ENCODE results near the gene ZNF496. TPM values are rescaled to one million over a fixed set of nuclear protein-coding genes. Genes with fewer than 3 reads are reported as not detected.

The ZNF496 gene
- total and polyA plus RNA-seq, 9 of the 15 experiments (the other 6 are each of a cell fraction or from before 2014, with no cell fraction given): 4.3 to 54.0 (median 31.3) TPM

DNA sequence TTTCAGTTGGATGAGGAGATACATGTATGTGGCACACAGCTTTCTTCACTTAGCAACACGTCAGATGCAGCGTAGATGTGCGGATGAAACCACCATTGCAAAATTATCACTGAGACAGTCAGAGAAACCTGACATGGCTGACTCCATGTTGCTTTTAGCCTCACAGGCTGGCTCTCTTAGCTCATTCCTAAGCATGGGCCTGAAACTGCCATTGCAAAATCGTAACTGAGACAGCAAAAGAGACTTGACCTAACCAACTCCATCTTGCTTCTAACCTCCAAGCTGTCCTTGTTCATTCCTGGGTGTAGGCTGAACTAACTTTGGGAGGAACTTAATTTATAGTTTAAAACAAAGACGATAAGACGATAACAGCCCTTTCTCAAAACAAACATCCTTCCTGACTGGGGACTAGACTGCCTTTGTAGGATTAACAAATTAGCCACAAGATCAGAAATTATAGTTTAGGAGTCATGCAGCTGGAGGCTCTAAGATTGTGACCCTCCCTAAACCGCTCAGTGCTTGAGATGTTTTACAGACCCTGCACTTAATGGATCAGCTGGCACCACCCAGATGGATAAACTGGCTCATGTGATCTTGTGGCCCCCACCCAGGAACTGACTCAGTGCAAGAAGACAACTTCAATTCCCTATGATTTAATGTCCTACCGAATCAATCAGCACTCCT, 43.1 kb upstream of the ZNF496 start (continued):
- TF ChIP-seq, protein P1, sequence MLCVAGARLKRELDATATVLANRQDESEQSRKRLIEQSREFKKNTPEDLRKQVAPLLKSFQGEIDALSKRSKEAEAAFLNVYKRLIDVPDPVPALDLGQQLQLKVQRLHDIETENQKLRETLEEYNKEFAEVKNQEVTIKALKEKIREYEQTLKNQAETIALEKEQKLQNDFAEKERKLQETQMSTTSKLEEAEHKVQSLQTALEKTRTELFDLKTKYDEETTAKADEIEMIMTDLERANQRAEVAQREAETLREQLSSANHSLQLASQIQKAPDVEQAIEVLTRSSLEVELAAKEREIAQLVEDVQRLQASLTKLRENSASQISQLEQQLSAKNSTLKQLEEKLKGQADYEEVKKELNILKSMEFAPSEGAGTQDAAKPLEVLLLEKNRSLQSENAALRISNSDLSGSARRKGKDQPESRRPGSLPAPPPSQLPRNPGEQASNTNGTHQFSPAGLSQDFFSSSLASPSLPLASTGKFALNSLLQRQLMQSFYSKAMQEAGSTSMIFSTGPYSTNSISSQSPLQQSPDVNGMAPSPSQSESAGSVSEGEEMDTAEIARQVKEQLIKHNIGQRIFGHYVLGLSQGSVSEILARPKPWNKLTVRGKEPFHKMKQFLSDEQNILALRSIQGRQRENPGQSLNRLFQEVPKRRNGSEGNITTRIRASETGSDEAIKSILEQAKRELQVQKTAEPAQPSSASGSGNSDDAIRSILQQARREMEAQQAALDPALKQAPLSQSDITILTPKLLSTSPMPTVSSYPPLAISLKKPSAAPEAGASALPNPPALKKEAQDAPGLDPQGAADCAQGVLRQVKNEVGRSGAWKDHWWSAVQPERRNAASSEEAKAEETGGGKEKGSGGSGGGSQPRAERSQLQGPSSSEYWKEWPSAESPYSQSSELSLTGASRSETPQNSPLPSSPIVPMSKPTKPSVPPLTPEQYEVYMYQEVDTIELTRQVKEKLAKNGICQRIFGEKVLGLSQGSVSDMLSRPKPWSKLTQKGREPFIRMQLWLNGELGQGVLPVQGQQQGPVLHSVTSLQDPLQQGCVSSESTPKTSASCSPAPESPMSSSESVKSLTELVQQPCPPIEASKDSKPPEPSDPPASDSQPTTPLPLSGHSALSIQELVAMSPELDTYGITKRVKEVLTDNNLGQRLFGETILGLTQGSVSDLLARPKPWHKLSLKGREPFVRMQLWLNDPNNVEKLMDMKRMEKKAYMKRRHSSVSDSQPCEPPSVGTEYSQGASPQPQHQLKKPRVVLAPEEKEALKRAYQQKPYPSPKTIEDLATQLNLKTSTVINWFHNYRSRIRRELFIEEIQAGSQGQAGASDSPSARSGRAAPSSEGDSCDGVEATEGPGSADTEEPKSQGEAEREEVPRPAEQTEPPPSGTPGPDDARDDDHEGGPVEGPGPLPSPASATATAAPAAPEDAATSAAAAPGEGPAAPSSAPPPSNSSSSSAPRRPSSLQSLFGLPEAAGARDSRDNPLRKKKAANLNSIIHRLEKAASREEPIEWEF (CRISPR knock-in tag; IDR thresholded peaks at IDR 0.05): 0 out of 2 replicates have a peak, but pooled peaks have one; percentile 82
- TF ChIP-seq ZNF23 (CRISPR knock-in tag; IDR thresholded peaks at IDR 0.05) (0 out of 2 replicates have a peak, but pooled peaks have one; percentile 51), PHTF2 (CRISPR knock-in tag; IDR thresholded peaks at IDR 0.05) (0 out of 2 replicates have a peak, but pooled peaks have one; percentile 55), MEIS2 (IDR thresholded peaks at IDR 0.05; ENCODE audit: partially characterized antibody) (peak; percentile 75), DDX20 (tag; IDR thresholded peaks at IDR 0.05; ENCODE audit: low read depth) (peak; percentile 92), KLF6 (CRISPR knock-in tag; IDR thresholded peaks at IDR 0.05; ENCODE audit: borderline replicate concordance) (peak; percentile 99), DIDO1 (tag; IDR thresholded peaks at IDR 0.05; ENCODE audit: low read depth) (peak; percentile 79), ZNF212 (CRISPR knock-in tag; IDR thresholded peaks at IDR 0.05) (peak; percentile 95), ZNF3 (CRISPR knock-in tag; IDR thresholded peaks at IDR 0.05) (peak; percentile 66; the same call in 1 of the 2 replicates), ZNF79 (CRISPR knock-in tag; IDR thresholded peaks at IDR 0.05; ENCODE audit: low read depth) (peak; percentile 97), ZNF57 (CRISPR knock-in tag; IDR thresholded peaks at IDR 0.05) (peak; percentile 86), ZNF324 (CRISPR knock-in tag; IDR thresholded peaks at IDR 0.05) (peak; percentile 68; the same call in 1 of the 2 replicates), ZNF717 (CRISPR knock-in tag; IDR thresholded peaks at IDR 0.05) (0 out of 2 replicates have a peak, but pooled peaks have one; percentile 63), ZNF586 (CRISPR knock-in tag; conservative IDR thresholded peaks at IDR 0.05) (peak; percentile 81; the same call in 1 of the 2 replicates), TAF7 (tag; IDR thresholded peaks at IDR 0.05) (peak; percentile 63), TEAD2 (tag; IDR thresholded peaks at IDR 0.05) (peak; percentile 83), ZNF583 (CRISPR knock-in tag; IDR thresholded peaks at IDR 0.05) (peak; percentile 97), SMAD4 (CRISPR knock-in tag; conservative IDR thresholded peaks at IDR 0.05) (peak; percentile 94)
- TF ChIP-seq, protein P2, sequence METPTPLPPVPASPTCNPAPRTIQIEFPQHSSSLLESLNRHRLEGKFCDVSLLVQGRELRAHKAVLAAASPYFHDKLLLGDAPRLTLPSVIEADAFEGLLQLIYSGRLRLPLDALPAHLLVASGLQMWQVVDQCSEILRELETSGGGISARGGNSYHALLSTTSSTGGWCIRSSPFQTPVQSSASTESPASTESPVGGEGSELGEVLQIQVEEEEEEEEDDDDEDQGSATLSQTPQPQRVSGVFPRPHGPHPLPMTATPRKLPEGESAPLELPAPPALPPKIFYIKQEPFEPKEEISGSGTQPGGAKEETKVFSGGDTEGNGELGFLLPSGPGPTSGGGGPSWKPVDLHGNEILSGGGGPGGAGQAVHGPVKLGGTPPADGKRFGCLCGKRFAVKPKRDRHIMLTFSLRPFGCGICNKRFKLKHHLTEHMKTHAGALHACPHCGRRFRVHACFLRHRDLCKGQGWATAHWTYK (CRISPR knock-in tag; IDR thresholded peaks at IDR 0.05): peak; percentile 98
- TF ChIP-seq, protein P3, sequence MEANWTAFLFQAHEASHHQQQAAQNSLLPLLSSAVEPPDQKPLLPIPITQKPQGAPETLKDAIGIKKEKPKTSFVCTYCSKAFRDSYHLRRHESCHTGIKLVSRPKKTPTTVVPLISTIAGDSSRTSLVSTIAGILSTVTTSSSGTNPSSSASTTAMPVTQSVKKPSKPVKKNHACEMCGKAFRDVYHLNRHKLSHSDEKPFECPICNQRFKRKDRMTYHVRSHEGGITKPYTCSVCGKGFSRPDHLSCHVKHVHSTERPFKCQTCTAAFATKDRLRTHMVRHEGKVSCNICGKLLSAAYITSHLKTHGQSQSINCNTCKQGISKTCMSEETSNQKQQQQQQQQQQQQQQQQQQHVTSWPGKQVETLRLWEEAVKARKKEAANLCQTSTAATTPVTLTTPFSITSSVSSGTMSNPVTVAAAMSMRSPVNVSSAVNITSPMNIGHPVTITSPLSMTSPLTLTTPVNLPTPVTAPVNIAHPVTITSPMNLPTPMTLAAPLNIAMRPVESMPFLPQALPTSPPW (CRISPR knock-in tag; IDR thresholded peaks at IDR 0.05): peak; percentile 57
- TF ChIP-seq, protein P4, sequence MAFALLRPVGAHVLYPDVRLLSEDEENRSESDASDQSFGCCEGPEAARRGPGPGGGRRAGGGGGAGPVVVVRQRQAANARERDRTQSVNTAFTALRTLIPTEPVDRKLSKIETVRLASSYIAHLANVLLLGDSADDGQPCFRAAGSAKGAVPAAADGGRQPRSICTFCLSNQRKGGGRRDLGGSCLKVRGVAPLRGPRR (CRISPR knock-in tag; IDR thresholded peaks at IDR 0.05): peak; percentile 88; the same call in 1 of the 2 replicates
